Superior temporal gyrus (tissue), 1 donor: ENCODE data around the gene KRT13.

Experiments used
- DNase-seq: peaks from one replicate; pipeline ENCODE4 v3.0.0-alpha.2; 2016; ENCODE audit errors: extremely low spot score

KRT13 gene

GRCh38 chr17:41537990-41538389 lies 32.6 kb upstream of the KRT13 start:
- no peak for DNase-seq

DNA sequence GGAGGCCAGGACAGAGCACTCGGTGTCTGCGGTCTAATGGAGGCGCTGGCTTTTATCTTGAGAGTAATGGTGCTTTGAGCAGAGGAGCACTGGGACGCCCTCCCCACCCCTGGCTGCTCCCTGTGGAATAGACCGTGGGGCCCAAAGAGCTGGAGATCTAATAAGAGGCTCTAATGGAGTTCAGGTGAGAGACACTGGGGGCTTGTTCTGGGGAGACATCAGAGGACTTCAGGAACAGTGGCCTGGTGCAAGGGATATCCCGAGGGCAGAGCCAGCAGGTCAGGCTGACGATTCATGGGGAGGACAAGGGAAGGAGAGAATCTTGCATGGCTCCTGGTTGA lies 32.2 kb upstream of the KRT13 start:
- DNase-seq: no peak

DNA sequence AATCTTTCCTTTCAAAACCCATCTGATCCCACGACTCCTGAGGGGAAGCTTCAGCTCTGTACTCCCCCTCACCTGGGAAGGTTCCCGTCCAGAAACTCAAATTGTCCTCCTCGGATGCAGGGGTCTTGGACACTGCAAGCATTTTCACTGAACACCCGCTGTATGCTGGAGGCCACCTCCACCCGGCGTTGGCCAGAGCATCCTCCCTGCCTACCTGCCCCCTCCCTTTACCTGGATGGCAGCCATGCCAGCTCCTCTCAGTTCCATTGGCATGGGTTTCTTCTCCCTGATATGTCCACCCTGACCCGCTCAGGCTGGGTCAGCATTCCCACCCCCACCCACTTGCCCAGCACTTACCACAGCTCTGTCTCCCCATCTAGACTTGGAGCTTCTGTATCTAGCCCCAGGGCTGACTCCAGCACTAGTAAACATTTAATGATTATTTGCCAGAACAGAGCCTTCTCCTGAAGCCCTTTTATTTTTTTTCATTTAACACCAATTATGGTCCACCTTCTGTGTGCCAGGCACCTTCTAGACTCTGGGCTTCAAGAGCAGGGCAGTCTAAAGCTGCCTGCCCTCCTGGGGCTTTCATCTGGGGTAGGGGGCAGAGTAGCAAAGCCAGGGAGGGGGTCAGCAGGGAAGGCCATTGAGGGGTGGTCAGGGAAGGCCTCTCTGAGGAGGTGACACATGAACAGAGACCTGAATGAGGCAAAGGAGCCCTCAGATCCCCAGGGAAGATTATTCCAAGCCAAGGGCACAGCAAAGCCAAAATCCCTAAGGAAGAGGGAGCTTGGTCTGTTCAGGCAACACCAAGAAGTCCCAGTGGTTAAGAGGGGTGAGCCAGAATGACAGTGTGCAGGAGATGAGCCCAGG lies 31.6 kb upstream of the KRT13 start:
- no peak for DNase-seq

DNA sequence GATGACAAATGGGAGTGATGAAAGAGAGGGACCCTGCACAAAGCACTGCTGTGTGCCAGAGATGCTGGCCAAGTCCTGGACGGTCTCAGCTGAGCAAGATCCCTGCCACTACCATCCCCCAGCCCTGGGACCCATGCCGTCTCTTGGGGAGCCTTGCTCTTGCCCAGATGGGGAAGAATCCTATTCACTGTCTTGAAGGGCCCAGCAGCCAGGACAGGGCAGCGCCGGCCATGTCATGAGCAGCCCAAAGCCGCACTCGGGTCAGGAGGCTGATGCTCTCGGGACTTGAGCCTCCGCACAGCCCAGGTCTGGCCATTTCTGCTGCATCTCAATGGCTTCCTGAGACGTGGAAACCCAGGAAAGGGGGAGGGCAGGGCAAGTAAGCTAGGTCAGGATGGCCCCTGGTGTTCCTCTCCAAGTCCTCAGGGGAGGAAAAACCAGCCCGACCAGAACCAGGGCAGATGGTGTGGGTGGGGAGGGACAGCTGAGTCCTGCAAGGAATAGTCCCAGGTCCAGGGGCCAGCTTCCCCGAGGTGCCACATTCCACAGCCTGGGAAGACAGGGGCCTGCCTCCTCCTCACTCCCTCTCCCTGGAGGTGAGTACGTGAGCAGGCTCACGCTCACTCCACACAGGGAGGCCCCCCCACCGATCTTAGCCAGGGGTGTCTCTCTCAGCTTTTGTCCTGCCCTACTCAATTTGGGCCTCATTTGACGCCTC lies 30.5 kb upstream of the KRT13 start:
- no peak for DNase-seq

GRCh38 chr17:41534899-41535546 lies 29.6 kb upstream of the KRT13 start:
- DNase-seq: no peak

DNA sequence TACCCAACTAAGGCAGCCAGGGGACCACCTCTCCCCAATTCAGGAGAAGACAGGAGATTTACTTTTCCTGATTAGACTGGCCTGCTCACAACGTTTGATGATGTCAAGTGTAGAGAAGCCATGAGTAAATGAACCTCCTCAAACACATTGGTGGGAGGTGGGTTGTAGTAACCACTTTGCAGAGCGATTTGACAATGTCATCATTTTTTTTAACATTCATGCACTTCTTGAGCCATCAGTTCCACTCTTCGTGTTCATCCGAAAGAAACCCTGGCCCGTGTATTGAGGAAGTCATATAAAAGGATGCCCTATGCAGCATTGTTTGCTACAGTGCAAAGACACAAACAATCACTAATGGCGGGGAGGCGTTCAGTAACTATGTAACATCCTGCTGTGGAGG lies 28.2 kb upstream of the KRT13 start:
- DNase-seq: no peak

GRCh38 chr17:41532947-41533570 lies 27.6 kb upstream of the KRT13 start:
- DNase-seq: no peak

- DNase-seq: no peak
These were observed 26.6 kb upstream of the KRT13 start for GRCh38 chr17:41531993-41532392.

GRCh38 chr17:41530062-41531048 lies 24.9 kb upstream of the KRT13 start:
- no peak for DNase-seq

- DNase-seq: no peak
These were observed 24.1 kb upstream of the KRT13 start for GRCh38 chr17:41529491-41529915.

GRCh38 chr17:41528959-41529353 lies 23.5 kb upstream of the KRT13 start:
- no peak for DNase-seq

DNA sequence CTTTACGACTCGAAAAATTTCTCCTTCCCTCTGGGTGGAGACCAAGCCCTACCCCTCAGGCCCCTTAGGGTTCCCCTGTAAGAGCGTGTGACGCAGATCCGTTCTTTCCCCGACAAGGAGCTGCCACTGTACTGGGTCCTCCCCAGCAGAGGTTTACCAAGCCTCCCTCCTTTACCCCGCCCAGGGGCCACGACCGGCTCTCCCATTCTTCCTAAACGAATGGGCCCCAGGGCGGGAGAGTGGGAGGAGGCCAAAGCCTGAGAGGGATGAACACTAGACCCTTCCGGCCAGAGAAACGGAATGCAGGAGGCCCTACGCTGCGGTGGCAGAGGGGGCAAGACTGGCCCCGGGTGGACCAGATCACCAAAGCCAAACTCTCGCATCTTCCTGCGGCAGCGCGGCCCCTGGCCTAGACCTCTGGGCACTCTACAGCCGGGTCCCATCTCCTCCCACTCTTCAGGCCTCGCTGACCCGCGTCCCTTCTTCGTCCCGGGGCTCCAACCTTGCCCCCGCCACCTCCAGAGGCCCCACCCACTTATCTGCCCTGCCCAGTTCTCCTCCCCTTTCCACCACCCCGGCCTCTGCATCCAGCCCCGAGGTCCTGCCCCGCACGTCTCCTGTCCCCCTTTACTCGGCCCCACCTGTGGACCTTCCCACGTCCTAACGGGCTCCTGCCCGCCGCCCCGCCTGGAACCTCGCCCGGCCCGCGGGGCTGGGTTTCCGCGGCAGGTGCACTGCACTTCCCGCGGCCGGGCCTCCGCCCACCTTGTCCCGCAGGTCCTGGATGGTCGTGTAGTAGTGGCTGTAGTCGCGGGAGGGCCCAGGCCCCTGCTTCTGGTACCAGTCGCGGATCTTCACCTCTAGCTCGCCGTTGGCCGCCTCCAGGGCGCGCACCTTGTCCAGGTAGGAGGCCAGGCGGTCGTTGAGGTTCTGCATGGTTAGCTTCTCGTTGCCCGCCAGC lies 21.9 kb upstream of the KRT13 start:
- DNase-seq: no peak

DNA sequence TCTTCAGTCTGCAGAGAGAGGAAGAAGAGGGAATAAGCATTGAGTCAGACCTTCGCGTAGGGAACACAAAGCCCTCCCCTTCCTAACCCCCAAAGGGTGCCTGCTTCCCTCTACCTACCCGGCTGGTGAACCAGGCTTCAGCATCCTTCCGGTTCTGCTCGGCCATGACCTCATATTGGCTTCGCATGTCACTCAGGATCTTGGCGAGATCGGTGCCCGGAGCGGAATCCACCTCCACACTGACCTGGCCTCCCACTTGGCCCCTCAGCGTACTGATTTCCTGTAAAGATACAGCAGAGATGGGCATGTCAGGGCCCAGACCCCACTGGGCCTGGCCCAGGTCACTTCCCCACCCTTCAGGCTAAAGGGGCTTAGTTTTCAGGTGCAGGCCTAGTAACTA lies 18.8 kb upstream of the KRT13 start:
- no peak for DNase-seq

GRCh38 chr17:41523787-41524186 lies 18.4 kb upstream of the KRT13 start:
- DNase-seq: no peak

GRCh38 chr17:41523225-41523593 lies 17.8 kb upstream of the KRT13 start:
- DNase-seq: no peak

- no peak for DNase-seq
These were observed 17.2 kb upstream of the KRT13 start for GRCh38 chr17:41522301-41523224.

DNA sequence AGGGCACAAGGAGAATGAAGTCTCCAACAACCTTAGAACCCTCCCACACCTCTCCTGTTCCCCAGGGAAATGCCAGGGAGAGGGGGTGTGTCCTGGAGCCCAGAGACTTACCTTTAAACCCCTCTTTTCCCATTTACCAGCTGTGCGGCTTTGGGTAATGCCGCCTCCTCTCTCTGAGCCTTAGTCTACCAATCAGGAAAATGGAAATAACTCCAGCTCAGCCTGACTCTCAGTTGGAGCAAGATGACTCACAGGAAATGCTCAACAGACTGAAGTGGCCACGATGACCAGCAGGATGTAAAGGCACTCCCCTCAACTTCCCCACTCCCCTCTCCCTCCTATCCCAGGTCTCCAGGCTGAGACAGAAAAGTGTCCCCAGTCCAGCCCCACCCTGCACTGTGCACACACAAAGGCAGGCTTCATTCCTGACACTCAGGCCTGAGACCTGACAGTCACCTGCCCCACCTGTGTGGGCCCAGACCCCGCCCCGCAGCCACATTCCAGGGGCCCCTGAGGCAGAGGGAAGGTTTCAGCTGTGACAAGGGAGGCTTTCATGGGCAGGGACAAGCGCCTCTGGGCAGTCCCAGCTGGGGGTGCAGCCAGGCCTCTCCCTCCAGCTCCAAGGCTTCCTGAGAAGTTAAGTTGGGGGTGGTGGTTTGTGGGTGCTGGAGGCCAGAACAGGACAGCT lies 16.3 kb upstream of the KRT13 start:
- DNase-seq: no peak

DNA sequence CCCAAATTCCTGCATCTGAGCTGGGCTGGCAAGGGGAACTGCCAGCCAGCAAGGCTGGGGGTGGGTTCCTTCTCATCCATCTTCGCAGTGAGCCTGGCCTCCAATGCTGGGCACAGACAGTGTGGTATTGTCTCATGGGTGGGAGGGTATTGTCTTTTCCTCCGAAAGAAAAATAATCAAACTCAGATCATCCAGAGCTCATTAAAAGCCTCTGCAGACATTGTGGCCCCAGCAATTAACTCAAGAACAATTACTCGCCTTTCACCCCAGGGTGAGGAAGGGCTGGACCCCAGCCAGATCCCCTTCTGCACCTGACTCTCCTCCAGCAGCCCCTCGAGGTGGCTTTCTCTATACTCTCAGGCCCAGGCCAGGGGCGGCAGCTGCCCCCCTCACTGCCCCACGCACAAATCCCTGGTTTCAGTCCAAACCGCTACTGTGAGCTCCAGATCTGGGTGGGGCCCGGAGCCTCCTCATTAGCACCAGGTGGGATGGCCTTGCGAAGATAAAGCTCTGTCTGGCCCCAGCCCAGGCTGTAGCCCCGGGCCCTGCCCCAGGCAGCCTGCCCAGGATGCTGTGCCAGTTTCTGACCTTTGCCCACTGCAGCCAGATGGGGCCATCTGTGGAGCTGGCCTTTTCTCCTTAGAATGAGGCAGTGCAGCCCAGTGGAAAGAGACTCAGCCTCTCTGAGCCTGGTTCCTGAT lies 15.6 kb upstream of the KRT13 start:
- no peak for DNase-seq
